ENCODE data around the gene CTSW.

CTSW gene

GRCh38 chr11:65859812-65860277, 19.8 kb upstream of the CTSW start:
- Histone ChIP-seq H3K9ac (ENCODE audit: low read depth, low read length) (peak overlapping the region; percentile 88), H3K4me1 (ENCODE audit: insufficient read depth, low read length) (no peaks in the 10 kb centered on the region; the same call in 1 of the 2 replicates), H3K36me3 (ENCODE audit: insufficient read depth, low read length) (peaks cover 16% of the 10 kb centered on the region), H3K9me3 (ENCODE audit: control insufficient read depth, insufficient read depth, low read length) (no peaks in the 10 kb centered on the region)

- Histone ChIP-seq H3K4me1 (ENCODE audit: insufficient read depth, low read length) (no peaks in the 10 kb centered on the region; the same call in 1 of the 2 replicates), H3K9me3 (ENCODE audit: control insufficient read depth, insufficient read depth, low read length) (no peaks in the 10 kb centered on the region), H3K9ac (ENCODE audit: low read depth, low read length) (peak within 1 kb of the TSS; percentile 88), H3K36me3 (ENCODE audit: insufficient read depth, low read length) (peaks cover 14% of the 10 kb centered on the region)
Measured at GRCh38 chr11:65860278-65861164, 19.1 kb upstream of the CTSW start, which contains the start of gene MUS81. MUS81 (plus strand) TSS chr11:65860433; CDS start chr11:65860754, 321 bp downstream.

- H3K9me3 ChIP-seq (ENCODE audit: control insufficient read depth, insufficient read depth, low read length), result no peaks in the 10 kb centered on the region
- H3K36me3 ChIP-seq (ENCODE audit: insufficient read depth, low read length), result peaks cover 8% of the 10 kb centered on the region
- peak overlapping the region; percentile 88 for H3K9ac ChIP-seq (ENCODE audit: low read depth, low read length)
- H3K4me1 ChIP-seq (ENCODE audit: insufficient read depth, low read length), result no peaks in the 10 kb centered on the region; the same call in 1 of the 2 replicates
Measured at GRCh38 chr11:65861165-65861505, 18.5 kb upstream of the CTSW start.

- H3K9ac ChIP-seq (ENCODE audit: low read depth, low read length), result peak overlapping the region; percentile 88
- no peaks in the 10 kb centered on the region for H3K9me3 ChIP-seq (ENCODE audit: control insufficient read depth, insufficient read depth, low read length)
- H3K4me1 ChIP-seq (ENCODE audit: insufficient read depth, low read length), result no peaks in the 10 kb centered on the region; the same call in 1 of the 2 replicates
- H3K36me3 ChIP-seq (ENCODE audit: insufficient read depth, low read length), result peaks cover 7% of the 10 kb centered on the region
Measured at GRCh38 chr11:65861533-65862183, 18.0 kb upstream of the CTSW start.

- Histone ChIP-seq H3K36me3 (ENCODE audit: insufficient read depth, low read length) (peaks cover 7% of the 10 kb centered on the region), H3K4me1 (ENCODE audit: insufficient read depth, low read length) (no peaks in the 10 kb centered on the region; the same call in 1 of the 2 replicates), H3K9me3 (ENCODE audit: control insufficient read depth, insufficient read depth, low read length) (no peaks in the 10 kb centered on the region), H3K9ac (ENCODE audit: low read depth, low read length) (no peak overlapping the region)
Measured at GRCh38 chr11:65862191-65862735, 17.4 kb upstream of the CTSW start.

GRCh38 chr11:65862941-65863888, 16.4 kb upstream of the CTSW start:
- Histone ChIP-seq H3K9ac (ENCODE audit: low read depth, low read length) (no peak overlapping the region), H3K4me1 (ENCODE audit: insufficient read depth, low read length) (no peaks in the 10 kb centered on the region; the same call in 1 of the 2 replicates), H3K36me3 (ENCODE audit: insufficient read depth, low read length) (peaks cover 7% of the 10 kb centered on the region), H3K9me3 (ENCODE audit: control insufficient read depth, insufficient read depth, low read length) (no peaks in the 10 kb centered on the region)

GRCh38 chr11:65863889-65864705, 15.5 kb upstream of the CTSW start:
- Histone ChIP-seq H3K9me3 (ENCODE audit: control insufficient read depth, insufficient read depth, low read length) (no peaks in the 10 kb centered on the region), H3K4me1 (ENCODE audit: insufficient read depth, low read length) (no peaks in the 10 kb centered on the region; the same call in 1 of the 2 replicates), H3K9ac (ENCODE audit: low read depth, low read length) (no peak overlapping the region), H3K36me3 (ENCODE audit: insufficient read depth, low read length) (peaks cover 8% of the 10 kb centered on the region)

- Histone ChIP-seq H3K9ac (ENCODE audit: low read depth, low read length) (no peak overlapping the region), H3K36me3 (ENCODE audit: insufficient read depth, low read length) (peaks cover 12% of the 10 kb centered on the region)
Measured at GRCh38 chr11:65864706-65865471, 14.7 kb upstream of the CTSW start.

GRCh38 chr11:65865550-65866172, 14.0 kb upstream of the CTSW start:
- peaks cover 12% of the 10 kb centered on the region for H3K36me3 ChIP-seq (ENCODE audit: insufficient read depth, low read length)

More at GRCh38 chr11:65864706-65865471, 14.7 kb upstream of the CTSW start:
- H3K9me3 ChIP-seq (ENCODE audit: control insufficient read depth, insufficient read depth, low read length), result no peaks in the 10 kb centered on the region
- no peaks in the 10 kb centered on the region; the same call in 1 of the 2 replicates for H3K4me1 ChIP-seq (ENCODE audit: insufficient read depth, low read length)

GRCh38 chr11:65866509-65867283, 12.9 kb upstream of the CTSW start:
- Histone ChIP-seq H3K4me1 (ENCODE audit: insufficient read depth, low read length) (no peaks in the 10 kb centered on the region), H3K36me3 (ENCODE audit: insufficient read depth, low read length) (peaks cover 12% of the 10 kb centered on the region; the same call in 1 of the 2 replicates), H3K9ac (ENCODE audit: low read depth, low read length) (no peak overlapping the region), H3K9me3 (ENCODE audit: control insufficient read depth, insufficient read depth, low read length) (no peaks in the 10 kb centered on the region)

More at GRCh38 chr11:65865550-65866172, 14.0 kb upstream of the CTSW start:
- Histone ChIP-seq H3K9me3 (ENCODE audit: control insufficient read depth, insufficient read depth, low read length) (no peaks in the 10 kb centered on the region), H3K9ac (ENCODE audit: low read depth, low read length) (no peak overlapping the region), H3K4me1 (ENCODE audit: insufficient read depth, low read length) (no peaks in the 10 kb centered on the region; the same call in 1 of the 2 replicates)

GRCh38 chr11:65867284-65868071, 12.2 kb upstream of the CTSW start:
- H3K9me3 ChIP-seq (ENCODE audit: control insufficient read depth, insufficient read depth, low read length), result no peaks in the 10 kb centered on the region
- H3K36me3 ChIP-seq (ENCODE audit: insufficient read depth, low read length), result peaks cover 12% of the 10 kb centered on the region; the same call in 1 of the 2 replicates
- H3K4me1 ChIP-seq (ENCODE audit: insufficient read depth, low read length), result no peaks in the 10 kb centered on the region
- peak overlapping the region; percentile 46; the same call in 1 of the 2 replicates for H3K9ac ChIP-seq (ENCODE audit: low read depth, low read length)
